Progenitor cell of endocrine pancreas (in vitro differentiated cells): Measurements from ENCODE around the gene NPC1. TPM values are rescaled to one million over a fixed set of nuclear protein-coding genes. Genes with fewer than 3 reads are reported as not detected.
A peak's percentile ranks its signal among the peaks of the same experiment; 100 is the strongest.
"Not testable (repeated sequence)": the region's sequence is repeated elsewhere in the genome, so short reads cannot be mapped to it uniquely, and the experiment has no call there.

Source experiments
- DNase-seq: peaks from one replicate; pipeline ENCODE4 v3.0.0; 2021; ENCODE audit warnings: low spot score; ENCODE audit not compliant: unreplicated experiment
- H3K27ac Mint-ChIP-seq: 2 replicates; pipeline ENCODE4 v1.8.0; 2021; ENCODE audit warnings: mild to moderate bottlenecking, moderate library complexity, mixed read lengths
- H3K27me3 Mint-ChIP-seq: 2 replicates; pipeline ENCODE4 v1.8.0; 2021; ENCODE audit warnings: mixed read lengths
- H3K36me3 Mint-ChIP-seq: 2 replicates; pipeline ENCODE4 v1.8.0; 2022; ENCODE audit warnings: mixed read lengths; ENCODE audit not compliant: insufficient read depth
- H3K4me1 Mint-ChIP-seq: 2 replicates; pipeline ENCODE4 v1.8.0; 2021; ENCODE audit warnings: low read depth, mixed read lengths
- H3K4me3 Mint-ChIP-seq: 2 replicates; pipeline ENCODE4 v1.8.0; 2021; ENCODE audit warnings: low read depth, mild to moderate bottlenecking, moderate library complexity, mixed read lengths
- H3K9me3 Mint-ChIP-seq: 2 replicates; pipeline ENCODE4 v1.8.0; 2021; ENCODE audit warnings: low read depth, mixed read lengths
- total RNA-seq: library from RNA; stranded (reverse); gene quantifications from 2 replicates; pipeline ENCODE4 v1.2.1, GENCODE V29; 2021
- TF ChIP-seq, protein P1 (sequence below): fragments of 200-600 bp; sonication (generic); IDR thresholded peaks from one replicate; pipeline ENCODE4 v1.5.0; 2021; ENCODE audit warnings: antibody characterized with exemption, mild to moderate bottlenecking; ENCODE audit not compliant: unreplicated experiment

NPC1 gene
- total RNA-seq, 1 donor from 2014 or later = 35.1 TPM

DNA sequence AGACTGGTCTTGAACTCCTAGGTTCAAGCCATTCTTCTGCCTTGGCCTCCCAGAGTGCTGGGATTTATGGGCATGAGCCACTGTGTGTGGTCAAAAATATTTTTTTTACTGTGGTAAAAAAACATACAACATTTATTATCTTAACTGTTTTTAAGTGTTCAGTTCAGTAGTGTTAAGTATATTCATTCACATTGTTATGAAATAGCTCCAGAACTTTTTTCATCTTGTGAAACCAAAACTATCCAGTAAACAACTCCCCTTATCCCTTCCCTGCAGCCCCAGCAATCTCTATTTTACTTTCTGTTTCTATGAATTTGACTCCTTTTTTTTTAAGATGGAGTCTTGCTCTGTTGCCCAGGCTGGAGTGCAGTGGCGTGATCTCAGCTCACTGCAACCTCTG lies 73.7 kb downstream of the NPC1 start:
- no peak for DNase-seq
- Mint-ChIP-seq H3K9me3 (no peaks in the 10 kb centered on the region), H3K4me3 (no peak overlapping the region), H3K27me3 (no peaks in the 10 kb centered on the region), H3K27ac (no peak overlapping the region), H3K4me1 (no peaks in the 10 kb centered on the region), H3K36me3 (peaks cover 26% of the 10 kb centered on the region)
- TF ChIP-seq, protein P1, sequence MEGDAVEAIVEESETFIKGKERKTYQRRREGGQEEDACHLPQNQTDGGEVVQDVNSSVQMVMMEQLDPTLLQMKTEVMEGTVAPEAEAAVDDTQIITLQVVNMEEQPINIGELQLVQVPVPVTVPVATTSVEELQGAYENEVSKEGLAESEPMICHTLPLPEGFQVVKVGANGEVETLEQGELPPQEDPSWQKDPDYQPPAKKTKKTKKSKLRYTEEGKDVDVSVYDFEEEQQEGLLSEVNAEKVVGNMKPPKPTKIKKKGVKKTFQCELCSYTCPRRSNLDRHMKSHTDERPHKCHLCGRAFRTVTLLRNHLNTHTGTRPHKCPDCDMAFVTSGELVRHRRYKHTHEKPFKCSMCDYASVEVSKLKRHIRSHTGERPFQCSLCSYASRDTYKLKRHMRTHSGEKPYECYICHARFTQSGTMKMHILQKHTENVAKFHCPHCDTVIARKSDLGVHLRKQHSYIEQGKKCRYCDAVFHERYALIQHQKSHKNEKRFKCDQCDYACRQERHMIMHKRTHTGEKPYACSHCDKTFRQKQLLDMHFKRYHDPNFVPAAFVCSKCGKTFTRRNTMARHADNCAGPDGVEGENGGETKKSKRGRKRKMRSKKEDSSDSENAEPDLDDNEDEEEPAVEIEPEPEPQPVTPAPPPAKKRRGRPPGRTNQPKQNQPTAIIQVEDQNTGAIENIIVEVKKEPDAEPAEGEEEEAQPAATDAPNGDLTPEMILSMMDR = no peak

DNA sequence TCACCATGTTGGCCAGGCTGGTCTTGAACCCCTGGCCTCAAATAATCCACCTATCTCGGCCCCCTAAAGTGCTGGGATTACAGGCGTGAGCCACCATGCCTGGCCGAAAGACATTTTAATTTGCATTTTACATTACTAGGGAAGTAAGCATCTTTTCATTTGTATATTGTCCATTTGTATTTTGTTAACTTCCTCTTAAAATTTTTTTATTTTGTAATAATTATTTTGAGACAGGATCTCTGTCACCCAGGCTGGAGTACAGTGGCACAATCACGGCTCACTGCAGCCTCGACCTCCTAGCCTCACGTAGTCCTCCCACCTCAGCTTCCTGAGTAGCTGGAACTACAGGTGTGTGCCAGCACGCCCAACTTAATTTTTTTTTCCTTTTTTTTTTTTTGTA lies 74.1 kb downstream of the NPC1 start:
- H3K27ac Mint-ChIP-seq, H3K4me1 Mint-ChIP-seq, H3K4me3 Mint-ChIP-seq, H3K9me3 Mint-ChIP-seq, DNase-seq, H3K27me3 Mint-ChIP-seq: not testable (repeated sequence)
- H3K36me3 Mint-ChIP-seq = peaks cover 25% of the 10 kb centered on the region

DNA sequence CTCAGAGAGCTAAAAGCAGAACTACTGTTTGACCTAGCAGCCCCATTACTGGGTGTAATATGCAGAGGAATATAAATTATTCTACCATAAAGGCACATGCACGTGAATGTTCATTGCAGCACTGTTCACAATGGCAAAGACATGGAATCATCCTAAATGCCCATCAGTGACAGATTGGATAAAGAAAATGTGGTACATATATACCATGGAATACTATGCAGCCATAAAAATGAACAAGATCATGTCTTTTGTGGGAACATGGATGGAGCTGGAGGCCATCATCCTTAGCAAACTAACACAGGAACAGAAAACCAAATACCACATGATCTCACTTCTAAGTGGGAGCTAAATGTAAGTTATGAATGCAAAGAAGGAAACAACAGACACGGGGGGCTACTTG lies 75.4 kb downstream of the NPC1 start:
- not testable (repeated sequence) for H3K9me3 Mint-ChIP-seq, H3K4me3 Mint-ChIP-seq, H3K4me1 Mint-ChIP-seq, DNase-seq, H3K27ac Mint-ChIP-seq, H3K27me3 Mint-ChIP-seq
- H3K36me3 Mint-ChIP-seq = peaks cover 25% of the 10 kb centered on the region

DNA sequence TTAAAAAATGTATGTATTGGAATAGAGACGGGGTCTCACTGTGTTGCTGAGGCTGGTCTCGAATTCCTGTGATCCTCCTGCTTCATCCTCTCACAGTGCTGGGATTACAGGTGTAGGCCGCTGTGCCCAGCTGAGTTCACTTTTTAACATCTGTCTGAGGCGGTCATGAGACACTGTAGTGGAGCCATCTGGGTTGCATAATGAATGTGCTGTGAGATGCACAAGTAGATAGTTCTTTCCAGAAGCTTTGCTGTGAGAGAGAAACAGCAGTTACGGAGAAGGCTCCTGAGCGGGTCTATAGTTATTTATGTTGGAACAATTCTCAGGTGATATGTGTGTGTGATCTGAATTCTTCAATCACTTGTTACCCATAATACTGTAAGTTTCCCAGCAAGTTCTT lies 79.9 kb downstream of the NPC1 start:
- Mint-ChIP-seq H3K4me1 (peaks cover 20% of the 10 kb centered on the region), H3K27ac (no peak overlapping the region), H3K9me3 (no peaks in the 10 kb centered on the region), H3K4me3 (no peak overlapping the region), H3K27me3 (no peaks in the 10 kb centered on the region), H3K36me3 (peaks cover 23% of the 10 kb centered on the region)
- DNase-seq = no peak
- TF ChIP-seq, protein P1 = no peak

DNA sequence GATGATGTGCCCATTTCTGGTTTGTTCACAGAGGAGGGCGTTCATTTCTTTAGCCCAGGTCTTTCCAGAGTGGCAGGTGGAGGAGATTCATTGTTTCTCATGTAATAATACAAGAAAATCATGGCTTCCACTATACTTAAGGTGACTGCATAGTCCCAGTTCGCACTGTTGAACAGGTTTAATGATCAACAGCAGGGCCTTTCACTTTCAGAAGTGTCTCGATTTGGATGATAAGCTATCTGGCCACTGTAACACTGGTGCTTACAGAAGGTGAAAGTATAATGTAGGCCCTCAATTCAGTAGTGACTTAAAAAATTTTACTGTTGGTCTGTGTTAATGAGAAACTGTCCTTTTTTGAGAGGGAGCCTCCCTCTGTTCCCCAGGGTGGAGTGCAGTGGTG lies 81.6 kb downstream of the NPC1 start:
- H3K27ac Mint-ChIP-seq = peak overlapping the region; percentile 89
- H3K4me1 Mint-ChIP-seq = peaks cover 20% of the 10 kb centered on the region
- H3K9me3 Mint-ChIP-seq = no peaks in the 10 kb centered on the region
- peaks cover 10% of the 10 kb centered on the region for H3K36me3 Mint-ChIP-seq
- TF ChIP-seq, protein P1 = no peak
- DNase-seq = no peak
- peak overlapping the region; percentile 93 for H3K4me3 Mint-ChIP-seq
- H3K27me3 Mint-ChIP-seq = peaks cover 4% of the 10 kb centered on the region

DNA sequence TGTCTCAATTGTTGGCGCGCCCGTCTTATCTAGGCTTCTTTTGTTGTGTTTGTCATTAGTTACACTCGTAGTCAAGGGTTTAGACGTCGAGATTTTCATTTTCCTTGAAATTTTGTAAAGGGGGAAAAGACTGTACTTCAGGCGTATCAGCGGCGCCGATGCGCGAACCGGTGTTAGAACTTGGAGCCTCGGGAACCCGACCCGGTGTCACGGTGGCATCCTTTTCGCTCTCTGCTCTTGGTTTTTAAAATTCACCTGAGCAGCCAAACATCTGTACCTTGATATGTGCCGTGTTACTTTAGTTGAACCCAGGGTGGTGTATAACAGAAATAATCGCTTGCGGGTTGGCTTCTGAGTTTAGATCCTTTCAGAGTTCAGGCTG lies 82.4 kb downstream of the NPC1 start:
- H3K4me3 Mint-ChIP-seq = peak overlapping the region; percentile 93
- DNase-seq = no peak
- H3K27me3 Mint-ChIP-seq = peaks cover 4% of the 10 kb centered on the region
- peaks cover 10% of the 10 kb centered on the region for H3K36me3 Mint-ChIP-seq
- TF ChIP-seq, protein P1 = no peak
- no peaks in the 10 kb centered on the region for H3K9me3 Mint-ChIP-seq
- peak overlapping the region; percentile 89 for H3K27ac Mint-ChIP-seq
- H3K4me1 Mint-ChIP-seq = peaks cover 20% of the 10 kb centered on the region
